Pancreas (tissue), 10 donors: ENCODE results near the gene SLIT3. TPM values are rescaled to one million over a fixed set of nuclear protein-coding genes. Genes with fewer than 3 reads are reported as not detected.

Experiments
- ATAC-seq, 4 donors: fragments of 200-7000 bp; cut with Tn5 transposase; one replicate each; pipeline versions ENCODE4 v1.8.0 to v1.9.1; 2020; ENCODE audit warnings: mild to moderate bottlenecking in 4 of 4, moderate library complexity in 4 of 4
- DNase-seq, 6 donors: peaks; one replicate each; pipeline ENCODE4 v3.0.0-alpha.2; 2020
- FAIRE-seq: peaks from 2 replicates; lab custom pipeline; 2012; peaks lifted over from hg19 to GRCh38; lab: Jason Lieb, UNC
- H3K27ac ChIP-seq, 4 donors: fragments of 200-600 bp; sonication (generic); 1 replicate in 3 of 4; 2 replicates in 1 of 4; pipeline versions ENCODE4 v1.5.0 to v1.8.0; 2020
- H3K27me3 ChIP-seq, 4 donors: fragments of 200-600 bp; one replicate each; pipeline ENCODE4 v1.8.0; 2021
- H3K36me3 ChIP-seq, 3 donors: fragments of 200-600 bp; sonication (generic) in 1 of 3; one replicate each; pipeline versions ENCODE4 v1.5.0 to v1.8.0; 2020 to 2021
- H3K4me1 ChIP-seq, 3 donors: fragments of 200-600 bp; one replicate each; pipeline ENCODE4 v1.8.0; 2021
- H3K4me3 ChIP-seq, 4 donors: fragments of 200-600 bp; sonication (generic) in 2 of 4; one replicate each; pipeline versions ENCODE4 v1.5.0 to v1.8.0; 2020 to 2021
- H3K9me3 ChIP-seq, 4 donors: fragments of 200-600 bp; one replicate each; pipeline ENCODE4 v1.8.0; 2021
- CTCF ChIP-seq, 4 donors: fragments of 200-600 bp; sonication (generic) in 3 of 4; IDR thresholded peaks; one replicate each; pipeline versions ENCODE4 v1.5.0 to v1.8.0; 2021; ENCODE audit warnings: antibody characterized with exemption in 4 of 4
- WGBS, 2 donors: extraction: QIAGEN DNeasy Blood & Tissue Kit; methylation state at CpG; one replicate each; pipeline ENCODE4 v1.1.7; 2013; 5-methylcytosine and 5-hydroxymethylcytosine counted together
- intact Hi-C, 3 donors: fragments of 100-400 bp; cut with DNase I; formaldehyde crosslinking; loops; one replicate each; pipeline versions ENCODE4 v1.11.1 to v1.14.2; 2022
- polyA plus RNA-seq, 2 donors: library from polyadenylated mRNA; stranded (reverse); fragments of 200-250 nt; gene quantifications; one replicate each; pipeline ENCODE4 v1.2.3, GENCODE V29; 2013
- total RNA-seq, 6 donors: library from RNA; stranded (reverse); fragmentation: NEBNext Ultra II Directional in 4 of 6; extraction: Animal tissue kit (Norgen Biotek cat#: 25700) in 4 of 6; gene quantifications; one replicate each; pipeline versions ENCODE4 v1.2.1 to v1.2.4, GENCODE V29; 2021 to 2023
- donor health status: healthy with polysubstance abuse.
- donor health status: DM: no; HTN: no; CAD: no; lungs with moderate emphysema.
- donor health status: DM: no; HTN: no; CAD: no.
- donor health status: control.
- donor health status: control.
- donor health status: Bipolar disorder and iron deficiency.
- donor health status: DM: yes; HTN: yes; CAD: no.
- donor health status: DM: no; HTN: no; CAD: no.
- donor health status: DM: no; HTN: no; CAD: no.
- donor health status: DM: yes; HTN: yes; CAD: no.

Gene SLIT3
- total and polyA plus RNA-seq, 8 donors: 1.1 to 11.4 (median 2.1) TPM

- Histone ChIP-seq H3K9me3 (no peaks in the 10 kb centered on the region), H3K36me3 (no peaks in the 10 kb centered on the region), H3K4me3 (no peak overlapping the region), H3K4me1 (no peaks in the 10 kb centered on the region), H3K27ac (no peak overlapping the region), H3K27me3 (no peaks in the 10 kb centered on the region)
- 67 to 79% methylated on average over 3 of the region's 3 CpGs for WGBS, 2 donors
- FAIRE-seq (no peak), ATAC-seq (no peak), DNase-seq (no peak)
- no peak for TF ChIP-seq CTCF (IDR thresholded peaks at IDR 0.05)
- intact Hi-C loops: no loop called here
Observed at GRCh38 chr5:168800701-168801100, 500.2 kb downstream of the SLIT3 start.

- WGBS, 2 donors: 75 to 86% methylated on average over 5 of the region's 5 CpGs
- no peak overlapping the region for H3K27ac ChIP-seq
- ATAC-seq: no peak
- no peaks in the 10 kb centered on the region for H3K4me1 ChIP-seq
- H3K36me3 ChIP-seq: no peaks in the 10 kb centered on the region
- no peak for TF ChIP-seq CTCF (IDR thresholded peaks at IDR 0.05)
- no peaks in the 10 kb centered on the region for H3K9me3 ChIP-seq
- H3K27me3 ChIP-seq: no peaks in the 10 kb centered on the region
- intact Hi-C loops: no loop called here
- DNase-seq: no peak
- no peak for FAIRE-seq
- H3K4me3 ChIP-seq: no peak overlapping the region
Observed at GRCh38 chr5:168798065-168799023, 502.6 kb downstream of the SLIT3 start.

DNA sequence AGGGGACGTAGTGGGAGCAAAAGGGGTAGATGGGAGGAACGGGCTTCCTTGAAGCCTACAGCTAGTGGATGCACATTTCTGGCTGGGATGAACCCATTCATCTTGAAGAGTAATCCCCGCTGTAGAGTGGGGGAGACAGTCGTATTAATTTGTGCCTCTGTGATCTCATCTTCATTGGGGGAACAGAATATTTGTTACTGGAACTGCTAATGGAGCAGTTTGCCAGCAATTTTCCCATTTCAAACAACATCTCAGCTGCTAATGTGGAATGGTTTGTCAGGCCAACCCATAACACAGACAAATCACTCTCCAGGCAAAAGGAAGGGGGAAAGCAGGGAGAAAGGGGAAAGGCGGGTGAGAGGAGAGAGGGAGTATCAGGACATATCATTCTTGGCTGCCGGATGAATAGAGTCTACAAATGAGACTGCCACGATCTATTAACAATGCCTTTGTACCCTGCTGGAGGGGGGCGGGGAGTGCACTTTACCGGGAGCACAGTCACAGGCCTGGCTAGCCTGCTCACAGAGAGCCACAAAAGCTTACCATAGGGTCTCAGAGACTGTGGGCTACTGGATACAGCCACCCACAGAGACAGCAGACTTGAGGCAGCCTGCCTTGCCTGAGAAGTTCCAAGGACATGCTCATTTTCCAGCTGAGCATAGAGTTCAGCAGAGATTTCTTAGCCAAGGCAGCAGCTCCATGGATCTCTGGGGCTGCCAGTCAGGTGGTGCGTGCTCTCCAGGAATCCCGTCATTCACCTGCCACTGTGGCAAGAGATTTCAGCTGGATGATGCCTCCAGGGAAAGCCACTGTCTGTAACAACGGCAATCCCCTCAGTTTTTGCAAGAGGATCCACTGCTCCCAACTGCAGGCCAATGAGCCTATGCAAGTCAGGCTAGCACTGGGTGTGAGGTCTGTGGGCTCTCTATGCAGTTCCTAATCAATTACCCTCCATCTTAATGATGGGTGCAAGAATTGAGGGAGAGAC lies 504.1 kb downstream of the SLIT3 start:
- FAIRE-seq (no peak), DNase-seq (no peak), ATAC-seq (no peak)
- H3K36me3 ChIP-seq: no peaks in the 10 kb centered on the region
- H3K27me3 ChIP-seq: no peaks in the 10 kb centered on the region
- TF ChIP-seq CTCF (IDR thresholded peaks at IDR 0.05): no peak
- H3K4me1 ChIP-seq: no peaks in the 10 kb centered on the region
- H3K9me3 ChIP-seq: no peaks in the 10 kb centered on the region
- WGBS, 2 donors: 73 to 86% methylated on average over 11 to 12 of the region's 12 CpGs
- H3K4me3 ChIP-seq: no peak overlapping the region
- no peak overlapping the region for H3K27ac ChIP-seq
- intact Hi-C loops: no loop called here

- DNase-seq: no peak
Observed at GRCh38 chr5:168796000-168796399, 504.9 kb downstream of the SLIT3 start.

More at GRCh38 chr5:168796000-168796399, 504.9 kb downstream of the SLIT3 start:
- Histone ChIP-seq H3K36me3 (no peaks in the 10 kb centered on the region), H3K27ac (no peak overlapping the region), H3K4me3 (no peak overlapping the region), H3K9me3 (no peaks in the 10 kb centered on the region), H3K4me1 (no peaks in the 10 kb centered on the region), H3K27me3 (no peaks in the 10 kb centered on the region)
- intact Hi-C loops: no loop called here
- TF ChIP-seq CTCF (IDR thresholded peaks at IDR 0.05): no peak
- ATAC-seq (no peak), FAIRE-seq (no peak)
- 62 to 65% methylated on average over 4 of the region's 4 CpGs for WGBS, 2 donors
